ENCODE data around the gene COLQ. TPM values are rescaled to one million over a fixed set of nuclear protein-coding genes. Genes with fewer than 3 reads are reported as not detected.

COLQ gene
- total and polyA plus RNA-seq, 4 donors = 0.27 to 2.6 (median 0.67) TPM

DNA sequence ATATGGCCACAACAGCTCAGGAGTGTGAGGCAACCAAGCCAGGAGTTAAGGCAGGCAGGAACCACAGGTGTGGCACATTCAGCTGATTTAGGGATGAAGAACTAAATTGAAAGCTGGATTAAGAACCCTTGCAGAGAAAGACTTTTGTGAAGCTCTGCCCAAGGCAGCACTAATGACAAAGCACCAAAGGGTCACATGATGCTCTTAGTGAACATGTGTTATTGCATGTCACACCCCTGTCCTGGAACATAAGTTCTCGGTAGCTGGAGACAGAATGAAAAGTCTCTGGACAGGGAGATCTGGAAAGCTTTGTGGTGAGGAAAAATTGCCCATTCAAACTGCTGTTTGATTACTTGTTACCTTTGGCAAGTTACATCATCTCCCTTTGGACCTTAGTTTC lies 90.9 kb downstream of the COLQ start:
- no peaks in the 10 kb centered on the region for H3K27me3 ChIP-seq (ENCODE audit: control insufficient read depth in 4 of 4, insufficient read depth in 4 of 4, low read length in 3 of 4)
- no peak for DNase-seq (ENCODE audit: low spot score)
- WGBS = 48% methylated on average over 1 of the region's 1 CpG
- no peak overlapping the region for H3K4me3 ChIP-seq (ENCODE audit: low read depth in 1 of 3, low read length in 3 of 3)
- H3K36me3 ChIP-seq (ENCODE audit: control insufficient read depth in 4 of 4, insufficient read depth in 3 of 4, low read depth in 1 of 4, low read length in 3 of 4) = peaks cover 3 to 41% (median 38%) of the 10 kb centered on the region in 4 donors
- H3K9ac ChIP-seq (ENCODE audit: low read depth in 1 of 2, low read length in 2 of 2) = no peak overlapping the region
- H3K27ac ChIP-seq (ENCODE audit: low read depth in 1 of 2, low read length in 2 of 2) = no peak overlapping the region
- TF ChIP-seq HNF4G (IDR thresholded peaks at IDR 0.05) (no peak), HNF4A (conservative IDR thresholded peaks at IDR 0.05) (peak; percentile 11 to 25)
- H3K4me1 ChIP-seq (ENCODE audit: control insufficient read depth in 4 of 4, insufficient read depth in 4 of 4, low read length in 3 of 4) = peaks cover 0 to 47% (median 33%) of the 10 kb centered on the region in 4 donors
- no peaks in the 10 kb centered on the region for H3K9me3 ChIP-seq (ENCODE audit: control insufficient read depth in 4 of 4, low read length in 3 of 4)

- DNase-seq (ENCODE audit: low spot score) = no peak
- H3K27ac ChIP-seq (ENCODE audit: low read depth in 1 of 2, low read length in 2 of 2) = no peak overlapping the region
- peak overlapping the region in 2 of 3 donors; percentile 74 for H3K4me3 ChIP-seq (ENCODE audit: low read depth in 1 of 3, low read length in 3 of 3)
- no peaks in the 10 kb centered on the region for H3K27me3 ChIP-seq (ENCODE audit: control insufficient read depth in 4 of 4, insufficient read depth in 4 of 4, low read length in 3 of 4)
- peaks cover 0 to 50% (median 34%) of the 10 kb centered on the region in 4 donors for H3K4me1 ChIP-seq (ENCODE audit: control insufficient read depth in 4 of 4, insufficient read depth in 4 of 4, low read length in 3 of 4)
- no peaks in the 10 kb centered on the region for H3K9me3 ChIP-seq (ENCODE audit: control insufficient read depth in 4 of 4, low read length in 3 of 4)
- TF ChIP-seq NR2F2 (IDR thresholded peaks at IDR 0.05) (no peak), FOXA1 (IDR thresholded peaks at IDR 0.05) (no peak), GABPA (IDR thresholded peaks at IDR 0.05 in 1 of 2, conservative IDR thresholded peaks at IDR 0.05 in 1 of 2) (no peak), HNF4A (conservative IDR thresholded peaks at IDR 0.05) (no peak), HNF4G (IDR thresholded peaks at IDR 0.05) (no peak), TAF1 (conservative IDR thresholded peaks at IDR 0.05) (no peak), RAD21 (IDR thresholded peaks at IDR 0.05) (no peak), EGR1 (IDR thresholded peaks at IDR 0.05; ENCODE audit: low read depth in 2 of 2) (no peak), YY1 (IDR thresholded peaks at IDR 0.05) (no peak), ATF3 (IDR thresholded peaks at IDR 0.05) (no peak), SP1 (IDR thresholded peaks at IDR 0.05) (no peak), MAX (IDR thresholded peaks at IDR 0.05) (no peak), JUND (IDR thresholded peaks at IDR 0.05) (no peak), FOXA2 (IDR thresholded peaks at IDR 0.05) (no peak), CTCF (IDR thresholded peaks at IDR 0.05; ENCODE audit: low read depth, low read length, missing input control) (no peak), RXRA (IDR thresholded peaks at IDR 0.05) (no peak), ZBTB33 (IDR thresholded peaks at IDR 0.05) (no peak)
- TF ChIP-seq, protein P1, sequence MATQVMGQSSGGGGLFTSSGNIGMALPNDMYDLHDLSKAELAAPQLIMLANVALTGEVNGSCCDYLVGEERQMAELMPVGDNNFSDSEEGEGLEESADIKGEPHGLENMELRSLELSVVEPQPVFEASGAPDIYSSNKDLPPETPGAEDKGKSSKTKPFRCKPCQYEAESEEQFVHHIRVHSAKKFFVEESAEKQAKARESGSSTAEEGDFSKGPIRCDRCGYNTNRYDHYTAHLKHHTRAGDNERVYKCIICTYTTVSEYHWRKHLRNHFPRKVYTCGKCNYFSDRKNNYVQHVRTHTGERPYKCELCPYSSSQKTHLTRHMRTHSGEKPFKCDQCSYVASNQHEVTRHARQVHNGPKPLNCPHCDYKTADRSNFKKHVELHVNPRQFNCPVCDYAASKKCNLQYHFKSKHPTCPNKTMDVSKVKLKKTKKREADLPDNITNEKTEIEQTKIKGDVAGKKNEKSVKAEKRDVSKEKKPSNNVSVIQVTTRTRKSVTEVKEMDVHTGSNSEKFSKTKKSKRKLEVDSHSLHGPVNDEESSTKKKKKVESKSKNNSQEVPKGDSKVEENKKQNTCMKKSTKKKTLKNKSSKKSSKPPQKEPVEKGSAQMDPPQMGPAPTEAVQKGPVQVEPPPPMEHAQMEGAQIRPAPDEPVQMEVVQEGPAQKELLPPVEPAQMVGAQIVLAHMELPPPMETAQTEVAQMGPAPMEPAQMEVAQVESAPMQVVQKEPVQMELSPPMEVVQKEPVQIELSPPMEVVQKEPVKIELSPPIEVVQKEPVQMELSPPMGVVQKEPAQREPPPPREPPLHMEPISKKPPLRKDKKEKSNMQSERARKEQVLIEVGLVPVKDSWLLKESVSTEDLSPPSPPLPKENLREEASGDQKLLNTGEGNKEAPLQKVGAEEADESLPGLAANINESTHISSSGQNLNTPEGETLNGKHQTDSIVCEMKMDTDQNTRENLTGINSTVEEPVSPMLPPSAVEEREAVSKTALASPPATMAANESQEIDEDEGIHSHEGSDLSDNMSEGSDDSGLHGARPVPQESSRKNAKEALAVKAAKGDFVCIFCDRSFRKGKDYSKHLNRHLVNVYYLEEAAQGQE (IDR thresholded peaks at IDR 0.05) = no peak
- WGBS = 90% methylated on average over 6 of the region's 6 CpGs
- H3K9ac ChIP-seq (ENCODE audit: low read depth in 1 of 2, low read length in 2 of 2) = peak overlapping the region in 1 of 2 donors; percentile 72
- peaks cover 0 to 32% (median 25%) of the 10 kb centered on the region in 4 donors for H3K36me3 ChIP-seq (ENCODE audit: control insufficient read depth in 4 of 4, insufficient read depth in 3 of 4, low read depth in 1 of 4, low read length in 3 of 4)
These were observed 92.4 kb downstream of the COLQ start for GRCh38 chr3:15429080-15429479.
